PC-3 (cell line): ENCODE data around the gene SOD1. TPM values are rescaled to one million over a fixed set of nuclear protein-coding genes. Genes with fewer than 3 reads are reported as not detected.

Experiments used
- ATAC-seq: fragments of 200-7000 bp; cut with Tn5 transposase; 2 replicates; pipeline ENCODE4 v1.9.1; 2020; ENCODE audit warnings: mild to moderate bottlenecking, moderate library complexity
- BruUV-seq: library from RNA; stranded (reverse); fragments of 400-500 nt; replicated peaks from 2 replicates; lab custom pipeline; 2021; lab: Mats Ljungman, UMichigan
- CTCF ChIA-PET: fragments of 300-600 bp; sonication (Branson Sonifier 250); formaldehyde crosslinking; loops from one replicate; lab custom pipeline; 2022; ENCODE audit warnings: antibody characterized with exemption; lab: Charles Lee
- POLR2A ChIA-PET: fragments of 300-600 bp; sonication (Branson Sonifier 250); formaldehyde crosslinking; loops from one replicate; lab custom pipeline; 2022; ENCODE audit warnings: antibody characterized with exemption; ENCODE audit not compliant: unreplicated experiment; lab: Charles Lee
- DNase-seq: peaks from one replicate; pipeline ENCODE4 v3.0.0-alpha.2; 2015
- H2AFZ ChIP-seq: fragments of 300-600 bp; sonication (generic); 2 replicates; pipeline ENCODE4 v1.6.0; 2016; ENCODE audit warnings: antibody characterized with exemption, low read length
- H3F3A ChIP-seq: fragments of 300-600 bp; sonication (generic); one replicate; pipeline ENCODE4 v1.6.0; 2017; ENCODE audit warnings: antibody characterized with exemption, low read length, control low read depth, mild to moderate bottlenecking; ENCODE audit not compliant: unreplicated experiment
- H3K27ac ChIP-seq: fragments of 300-600 bp; sonication (generic); 2 replicates; pipeline ENCODE4 v1.5.1; 2016; ENCODE audit warnings: mild to moderate bottlenecking, low read length
- H3K27me3 ChIP-seq: fragments of 300-600 bp; sonication (generic); 2 replicates; pipeline ENCODE4 v1.6.1; 2016; ENCODE audit warnings: low read length, mixed read lengths
- H3K36me3 ChIP-seq: fragments of 300-600 bp; sonication (generic); 2 replicates; pipeline ENCODE4 v1.6.1; 2016; ENCODE audit warnings: low read depth, mixed run types, low read length, mixed read lengths
- H3K4me1 ChIP-seq: fragments of 300-600 bp; sonication (generic); 2 replicates; pipeline ENCODE4 v1.5.1; 2016; ENCODE audit warnings: low read length; ENCODE audit not compliant: insufficient read depth
- H3K4me2 ChIP-seq: fragments of 300-600 bp; sonication (generic); 2 replicates; pipeline ENCODE4 v1.6.0; 2016; ENCODE audit warnings: low read length
- H3K4me3 ChIP-seq: fragments of 300-600 bp; sonication (generic); 2 replicates; pipeline ENCODE4 v1.5.1; 2016; ENCODE audit warnings: mild to moderate bottlenecking, low read length, mixed read lengths
- H3K79me2 ChIP-seq: fragments of 300-600 bp; sonication (generic); 2 replicates; pipeline ENCODE4 v1.6.1; 2017; ENCODE audit warnings: low read length, mixed read lengths
- H3K9ac ChIP-seq: fragments of 300-600 bp; sonication (generic); 2 replicates; pipeline ENCODE4 v1.6.0; 2016; ENCODE audit warnings: mild to moderate bottlenecking, low read length
- H3K9me2 ChIP-seq: fragments of 300-600 bp; sonication (generic); replicated peaks from 2 replicates; pipeline ENCODE4 v1.6.1; 2016; ENCODE audit warnings: mixed run types, low read length, mixed read lengths
- H3K9me3 ChIP-seq: fragments of 300-600 bp; sonication (generic); 2 replicates; pipeline ENCODE4 v1.6.1; 2016; ENCODE audit warnings: low read length, mixed read lengths
- H4K20me1 ChIP-seq: fragments of 300-600 bp; sonication (generic); 2 replicates; pipeline ENCODE4 v1.6.1; 2016; ENCODE audit warnings: low read length, mixed read lengths
- EZH2 ChIP-seq: fragments of 300-600 bp; sonication (generic); IDR thresholded peaks from one replicate; pipeline ENCODE4 v1.6.1; 2017; ENCODE audit warnings: antibody characterized with exemption, mild to moderate bottlenecking, low read length; ENCODE audit not compliant: unreplicated experiment
- EZH2phosphoT487 ChIP-seq: fragments of 300-600 bp; sonication (generic); IDR thresholded peaks from 2 replicates; pipeline ENCODE4 v1.6.1; 2018; ENCODE audit warnings: mild to moderate bottlenecking, antibody characterized with exemption, low read length, borderline replicate concordance
- intact Hi-C: fragments of 100-400 bp; cut with micrococcal nuclease; formaldehyde crosslinking; loops from 2 replicates; pipeline ENCODE4 v1.9.0; 2023
- total RNA-seq: library from RNA; depleted of rRNA; stranded (reverse); fragments of >200 nt; gene quantifications from 2 replicates; pipeline ENCODE4 v1.2.3, GENCODE V29; 2014
- TF ChIP-seq, protein P1 (sequence below): fragments of 300-600 bp; sonication (generic); conservative IDR thresholded peaks from 2 replicates; pipeline ENCODE4 v1.5.1; 2017; ENCODE audit warnings: antibody characterized with exemption, low read depth, mild to moderate bottlenecking, low read length

Gene SOD1
- total RNA-seq, 1 experiment from 2014 or later, result 409 TPM

GRCh38 chr21:31682620-31683019, 23.1 kb downstream of the SOD1 start:
- Histone ChIP-seq H3K27me3 (no peaks in the 10 kb centered on the region), H4K20me1 (no peaks in the 10 kb centered on the region), H3K9me3 (no peaks in the 10 kb centered on the region), H2AFZ (no peak overlapping the region), H3F3A (no peaks in the 10 kb centered on the region), H3K4me3 (no peak overlapping the region), H3K4me2 (no peak overlapping the region), H3K27ac (no peak overlapping the region), H3K4me1 (no peaks in the 10 kb centered on the region), H3K9me2 (no peaks in the 10 kb centered on the region), H3K36me3 (peaks cover 64% of the 10 kb centered on the region), H3K79me2 (no peaks in the 10 kb centered on the region), H3K9ac (no peak overlapping the region)
- no TSS peak for BruUV-seq
- POLR2A ChIA-PET, result no interaction called here
- intact Hi-C loops, result no loop called here
- DNase-seq (no peak), ATAC-seq (no peak)
- CTCF ChIA-PET, result no interaction called here
- TF ChIP-seq EZH2, result no peak
- TF ChIP-seq, protein P1, sequence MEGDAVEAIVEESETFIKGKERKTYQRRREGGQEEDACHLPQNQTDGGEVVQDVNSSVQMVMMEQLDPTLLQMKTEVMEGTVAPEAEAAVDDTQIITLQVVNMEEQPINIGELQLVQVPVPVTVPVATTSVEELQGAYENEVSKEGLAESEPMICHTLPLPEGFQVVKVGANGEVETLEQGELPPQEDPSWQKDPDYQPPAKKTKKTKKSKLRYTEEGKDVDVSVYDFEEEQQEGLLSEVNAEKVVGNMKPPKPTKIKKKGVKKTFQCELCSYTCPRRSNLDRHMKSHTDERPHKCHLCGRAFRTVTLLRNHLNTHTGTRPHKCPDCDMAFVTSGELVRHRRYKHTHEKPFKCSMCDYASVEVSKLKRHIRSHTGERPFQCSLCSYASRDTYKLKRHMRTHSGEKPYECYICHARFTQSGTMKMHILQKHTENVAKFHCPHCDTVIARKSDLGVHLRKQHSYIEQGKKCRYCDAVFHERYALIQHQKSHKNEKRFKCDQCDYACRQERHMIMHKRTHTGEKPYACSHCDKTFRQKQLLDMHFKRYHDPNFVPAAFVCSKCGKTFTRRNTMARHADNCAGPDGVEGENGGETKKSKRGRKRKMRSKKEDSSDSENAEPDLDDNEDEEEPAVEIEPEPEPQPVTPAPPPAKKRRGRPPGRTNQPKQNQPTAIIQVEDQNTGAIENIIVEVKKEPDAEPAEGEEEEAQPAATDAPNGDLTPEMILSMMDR, result no peak
- TF ChIP-seq EZH2phosphoT487, result no peak

- no peaks in the 10 kb centered on the region for H3K27me3 ChIP-seq
- no peaks in the 10 kb centered on the region for H4K20me1 ChIP-seq
- ATAC-seq (peak; percentile 40; the same call in 1 of the 2 replicates), DNase-seq (peak; percentile 15)
- peaks cover 66% of the 10 kb centered on the region for H3K36me3 ChIP-seq
- no peak overlapping the region for H3K4me2 ChIP-seq
- CTCF ChIA-PET, result no interaction called here
- no peaks in the 10 kb centered on the region for H3K9me3 ChIP-seq
- intact Hi-C loops, result no loop called here
- POLR2A ChIA-PET, result no interaction called here
- no peak overlapping the region for H3K4me3 ChIP-seq
- no peak overlapping the region for H3K27ac ChIP-seq
- H3K79me2 ChIP-seq, result no peaks in the 10 kb centered on the region
- no peak overlapping the region for H3K9ac ChIP-seq
- H3F3A ChIP-seq, result no peaks in the 10 kb centered on the region
- no peaks in the 10 kb centered on the region for H3K4me1 ChIP-seq
- no peak overlapping the region for H2AFZ ChIP-seq
- no peak for TF ChIP-seq EZH2
- TF ChIP-seq, protein P1, result 0 out of 2 replicates have a peak, but pooled peaks have one; percentile 36
- no peaks in the 10 kb centered on the region for H3K9me2 ChIP-seq
- no TSS peak for BruUV-seq
Measured at GRCh38 chr21:31683029-31683428, 23.5 kb downstream of the SOD1 start.

- Histone ChIP-seq H3F3A (no peaks in the 10 kb centered on the region), H3K4me2 (no peak overlapping the region), H3K9me3 (no peaks in the 10 kb centered on the region), H3K27ac (no peak overlapping the region), H3K9me2 (no peaks in the 10 kb centered on the region), H3K4me1 (no peaks in the 10 kb centered on the region), H3K79me2 (no peaks in the 10 kb centered on the region), H3K9ac (no peak overlapping the region), H3K4me3 (no peak overlapping the region), H3K36me3 (peaks cover 66% of the 10 kb centered on the region), H4K20me1 (no peaks in the 10 kb centered on the region), H2AFZ (no peak overlapping the region), H3K27me3 (no peaks in the 10 kb centered on the region)
- BruUV-seq, result no TSS peak
- TF ChIP-seq EZH2phosphoT487, result no peak
- TF ChIP-seq, protein P1, result no peak
- no peak for TF ChIP-seq EZH2
- intact Hi-C loops, result no loop called here
- CTCF ChIA-PET, result no interaction called here
- DNase-seq (no peak), ATAC-seq (no peak)
- POLR2A ChIA-PET, result no interaction called here
Measured at GRCh38 chr21:31684918-31685317, 25.4 kb downstream of the SOD1 start.
